ENCODE results near the gene FGF9.
A peak's percentile ranks its signal among the peaks of the same experiment; 100 is the strongest.

FGF9 gene

DNA sequence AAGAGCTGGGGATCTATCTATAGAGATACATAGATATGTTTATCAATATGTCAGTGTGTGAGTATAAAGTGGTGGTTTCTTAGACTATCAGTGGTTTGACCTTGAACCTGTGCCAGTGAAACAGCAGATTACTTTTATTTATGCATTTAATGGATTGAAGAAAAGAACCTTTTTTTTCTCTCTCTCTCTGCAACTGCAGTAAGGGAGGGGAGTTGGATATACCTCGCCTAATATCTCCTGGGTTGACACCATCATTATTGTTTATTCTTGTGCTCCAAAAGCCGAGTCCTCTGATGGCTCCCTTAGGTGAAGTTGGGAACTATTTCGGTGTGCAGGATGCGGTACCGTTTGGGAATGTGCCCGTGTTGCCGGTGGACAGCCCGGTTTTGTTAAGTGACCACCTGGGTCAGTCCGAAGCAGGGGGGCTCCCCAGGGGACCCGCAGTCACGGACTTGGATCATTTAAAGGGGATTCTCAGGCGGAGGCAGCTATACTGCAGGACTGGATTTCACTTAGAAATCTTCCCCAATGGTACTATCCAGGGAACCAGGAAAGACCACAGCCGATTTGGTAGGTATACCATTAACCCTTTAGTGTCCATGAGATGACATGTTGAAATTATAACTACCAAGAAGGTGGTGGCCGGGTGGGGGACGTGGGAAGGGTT, 880 bp downstream of the FGF9 start:
- H3K79me2 ChIP-seq: no peaks in the 10 kb centered on the region
- H3K27me3 ChIP-seq (ENCODE audit: control insufficient read depth, insufficient read depth, low read length): no peaks in the 10 kb centered on the region
- peak overlapping the region; percentile 96 for H3K4me2 ChIP-seq (ENCODE audit: low read length)
- H3K9ac ChIP-seq: no peak overlapping the region
- H3K9me3 ChIP-seq (ENCODE audit: control insufficient read depth, low read length): no peaks in the 10 kb centered on the region
- H3K27ac ChIP-seq: no peak overlapping the region
- H3K4me3 ChIP-seq (ENCODE audit: low read depth, low read length): peak overlapping the region; percentile 65
- H2AFZ ChIP-seq: no peak overlapping the region
- no peaks in the 10 kb centered on the region for H3K36me3 ChIP-seq (ENCODE audit: control insufficient read depth, insufficient read depth, low read length)
- H3K4me1 ChIP-seq: peaks cover 6% of the 10 kb centered on the region
- TF ChIP-seq, protein P1, sequence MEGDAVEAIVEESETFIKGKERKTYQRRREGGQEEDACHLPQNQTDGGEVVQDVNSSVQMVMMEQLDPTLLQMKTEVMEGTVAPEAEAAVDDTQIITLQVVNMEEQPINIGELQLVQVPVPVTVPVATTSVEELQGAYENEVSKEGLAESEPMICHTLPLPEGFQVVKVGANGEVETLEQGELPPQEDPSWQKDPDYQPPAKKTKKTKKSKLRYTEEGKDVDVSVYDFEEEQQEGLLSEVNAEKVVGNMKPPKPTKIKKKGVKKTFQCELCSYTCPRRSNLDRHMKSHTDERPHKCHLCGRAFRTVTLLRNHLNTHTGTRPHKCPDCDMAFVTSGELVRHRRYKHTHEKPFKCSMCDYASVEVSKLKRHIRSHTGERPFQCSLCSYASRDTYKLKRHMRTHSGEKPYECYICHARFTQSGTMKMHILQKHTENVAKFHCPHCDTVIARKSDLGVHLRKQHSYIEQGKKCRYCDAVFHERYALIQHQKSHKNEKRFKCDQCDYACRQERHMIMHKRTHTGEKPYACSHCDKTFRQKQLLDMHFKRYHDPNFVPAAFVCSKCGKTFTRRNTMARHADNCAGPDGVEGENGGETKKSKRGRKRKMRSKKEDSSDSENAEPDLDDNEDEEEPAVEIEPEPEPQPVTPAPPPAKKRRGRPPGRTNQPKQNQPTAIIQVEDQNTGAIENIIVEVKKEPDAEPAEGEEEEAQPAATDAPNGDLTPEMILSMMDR (IDR thresholded peaks at IDR 0.05): no peak

GRCh38 chr13:21672287-21672680, 1.4 kb downstream of the FGF9 start:
- Histone ChIP-seq H3K9ac (no peak overlapping the region), H3K36me3 (ENCODE audit: control insufficient read depth, insufficient read depth, low read length) (no peaks in the 10 kb centered on the region), H2AFZ (no peak overlapping the region), H3K79me2 (no peaks in the 10 kb centered on the region), H3K9me3 (ENCODE audit: control insufficient read depth, low read length) (no peaks in the 10 kb centered on the region), H3K4me2 (ENCODE audit: low read length) (no peak overlapping the region), H3K4me3 (ENCODE audit: low read depth, low read length) (no peak overlapping the region), H3K27ac (no peak overlapping the region), H3K27me3 (ENCODE audit: control insufficient read depth, insufficient read depth, low read length) (no peaks in the 10 kb centered on the region), H3K4me1 (peaks cover 6% of the 10 kb centered on the region)
- TF ChIP-seq, protein P1 (IDR thresholded peaks at IDR 0.05): no peak

DNA sequence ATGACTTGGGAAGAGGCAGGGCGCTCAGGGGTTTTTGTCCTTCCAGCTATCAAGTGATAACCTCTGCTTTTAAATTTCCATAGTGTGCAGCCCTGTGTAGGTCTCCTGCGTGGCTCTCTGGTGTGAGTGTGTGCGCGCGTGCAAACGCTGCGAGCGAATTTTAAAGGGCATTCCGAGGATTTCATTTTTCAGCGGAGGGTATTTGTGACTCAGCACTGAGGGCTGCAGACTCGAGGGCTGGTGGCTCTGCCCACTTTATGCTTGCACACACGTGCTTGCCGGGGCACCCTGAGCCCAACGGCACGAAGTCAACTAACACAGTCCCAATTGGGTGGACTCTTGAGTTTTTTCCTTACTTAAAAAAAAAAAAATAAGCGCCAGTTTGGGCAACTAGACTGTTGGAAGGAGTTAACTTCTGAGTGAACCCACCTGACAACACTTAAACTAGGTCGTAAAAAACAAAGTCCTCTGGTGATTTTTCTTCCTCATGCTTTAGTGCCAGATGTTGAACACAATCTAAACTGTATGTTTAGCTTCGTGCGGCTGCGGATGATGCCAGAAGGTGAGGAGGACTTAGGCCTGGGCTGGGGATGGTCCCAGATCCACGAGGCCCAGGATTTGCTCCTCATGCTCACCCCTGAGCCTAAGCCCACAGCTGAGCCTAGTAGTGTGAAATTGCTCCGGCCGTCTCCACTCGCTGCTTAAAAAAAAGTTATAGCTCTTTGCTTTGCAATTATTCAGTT, 2.1 kb downstream of the FGF9 start:
- H3K9ac ChIP-seq: no peak overlapping the region
- H3K4me2 ChIP-seq (ENCODE audit: low read length): peak overlapping the region; percentile 73
- no peaks in the 10 kb centered on the region for H3K36me3 ChIP-seq (ENCODE audit: control insufficient read depth, insufficient read depth, low read length)
- no peak overlapping the region for H3K27ac ChIP-seq
- peaks cover 6% of the 10 kb centered on the region for H3K4me1 ChIP-seq
- H3K4me3 ChIP-seq (ENCODE audit: low read depth, low read length): peak overlapping the region; percentile 48
- H3K79me2 ChIP-seq: no peaks in the 10 kb centered on the region
- H3K9me3 ChIP-seq (ENCODE audit: control insufficient read depth, low read length): no peaks in the 10 kb centered on the region
- peak overlapping the region; percentile 48 for H2AFZ ChIP-seq
- TF ChIP-seq, protein P1 (IDR thresholded peaks at IDR 0.05): no peak
- no peaks in the 10 kb centered on the region for H3K27me3 ChIP-seq (ENCODE audit: control insufficient read depth, insufficient read depth, low read length)

GRCh38 chr13:21673539-21673788, 2.6 kb downstream of the FGF9 start:
- H3K27me3 ChIP-seq (ENCODE audit: control insufficient read depth, insufficient read depth, low read length): no peaks in the 10 kb centered on the region
- no peaks in the 10 kb centered on the region for H3K36me3 ChIP-seq (ENCODE audit: control insufficient read depth, insufficient read depth, low read length)
- peak overlapping the region; percentile 48 for H2AFZ ChIP-seq
- peaks cover 6% of the 10 kb centered on the region for H3K4me1 ChIP-seq
- no peaks in the 10 kb centered on the region for H3K79me2 ChIP-seq
- H3K27ac ChIP-seq: no peak overlapping the region
- H3K9ac ChIP-seq: no peak overlapping the region
- peak overlapping the region; percentile 48 for H3K4me3 ChIP-seq (ENCODE audit: low read depth, low read length)
- H3K9me3 ChIP-seq (ENCODE audit: control insufficient read depth, low read length): no peaks in the 10 kb centered on the region
- peak overlapping the region; percentile 73 for H3K4me2 ChIP-seq (ENCODE audit: low read length)
- TF ChIP-seq, protein P1 (IDR thresholded peaks at IDR 0.05): no peak

Data from parathyroid adenoma (tissue), 2 donors.